CD14-positive monocyte (primary cell): ENCODE measurements around the gene DUSP1. TPM values are rescaled to one million over a fixed set of nuclear protein-coding genes. Genes with fewer than 3 reads are reported as not detected.

Experiments
- DNase-seq, 3 donors: peaks; one replicate each; pipeline ENCODE4 v3.0.0-alpha.2; 2011 to 2022
- H2AFZ ChIP-seq: 2 replicates; pipeline ENCODE4 v1.6.0; 2012; ENCODE audit warnings: mild to moderate bottlenecking, low read depth, low read length, inconsistent platforms; ENCODE audit not compliant: insufficient read depth, poor library complexity, severe bottlenecking
- H3K27ac ChIP-seq, 2 donors: 1 replicate in 1 of 2; 2 replicates in 1 of 2; pipeline ENCODE4 v1.5.1; 2012 to 2013; ENCODE audit warnings: low read length in 2 of 2, control low read depth in 1 of 2, inconsistent platforms in 1 of 2, low read depth in 1 of 2, mild to moderate bottlenecking in 1 of 2
- H3K27me3 ChIP-seq, 2 donors: one replicate each; pipeline versions ENCODE4 v1.6.0 to v1.6.1; 2011 to 2013; ENCODE audit warnings: low read length in 2 of 2; ENCODE audit not compliant: control insufficient read depth in 2 of 2, insufficient read depth in 2 of 2
- H3K36me3 ChIP-seq, 2 donors: replicated peaks in 1 of 2; 1 replicate in 1 of 2; 2 replicates in 1 of 2; pipeline versions ENCODE4 v1.5.1 to v1.6.1; 2012 to 2013; ENCODE audit warnings: low read length in 2 of 2, control low read depth in 1 of 2, inconsistent platforms in 1 of 2, mild to moderate bottlenecking in 1 of 2; ENCODE audit not compliant: insufficient read depth in 2 of 2, control insufficient read depth in 1 of 2
- H3K4me1 ChIP-seq, 2 donors: 1 replicate in 1 of 2; 2 replicates in 1 of 2; pipeline versions ENCODE4 v1.5.1 to v1.6.1; 2012 to 2013; ENCODE audit warnings: low read length in 2 of 2, control low read depth in 1 of 2, inconsistent platforms in 1 of 2, mild to moderate bottlenecking in 1 of 2, moderate library complexity in 1 of 2; ENCODE audit not compliant: insufficient read depth in 2 of 2, control insufficient read depth in 1 of 2
- H3K4me2 ChIP-seq: replicated peaks from 2 replicates; pipeline ENCODE3; 2012; ENCODE audit warnings: low read length, moderate library complexity, mild to moderate bottlenecking; ENCODE audit not compliant: poor library complexity, severe bottlenecking; ENCODE audit errors: extremely low read depth
- H3K4me3 ChIP-seq, 3 experiments: fragments of 200-600 bp in 1 of 3; sonication (generic) in 1 of 3; replicated peaks in 1 of 3; 1 replicate in 2 of 3; 2 replicates in 1 of 3; pipeline ENCODE4 v1.5.1; 2011 to 2013; ENCODE audit warnings: low read length in 3 of 3, mild to moderate bottlenecking in 3 of 3, control low read depth in 2 of 3, low read depth in 2 of 3, inconsistent platforms in 1 of 3, moderate library complexity in 1 of 3
- H3K79me2 ChIP-seq: 2 replicates; pipeline ENCODE4 v1.6.0; 2012; ENCODE audit warnings: mild to moderate bottlenecking, control low read depth, inconsistent platforms, low read length, moderate library complexity; ENCODE audit not compliant: insufficient read depth
- H3K9ac ChIP-seq: 2 replicates; pipeline ENCODE4 v1.6.0; 2017; ENCODE audit warnings: low read length, mild to moderate bottlenecking; ENCODE audit not compliant: insufficient read depth, poor library complexity, severe bottlenecking
- H3K9me3 ChIP-seq, 2 donors: replicated peaks in 1 of 2; 1 replicate in 1 of 2; 2 replicates in 1 of 2; pipeline versions ENCODE4 v1.5.1 to v1.6.1; 2012 to 2013; ENCODE audit warnings: low read length in 2 of 2, control low read depth in 1 of 2; ENCODE audit not compliant: control insufficient read depth in 1 of 2, insufficient read depth in 1 of 2
- H4K20me1 ChIP-seq: 2 replicates; pipeline ENCODE4 v1.6.0; 2012; ENCODE audit warnings: mild to moderate bottlenecking, low read length, control low read depth, moderate library complexity; ENCODE audit not compliant: insufficient read depth
- H3K27ac Mint-ChIP-seq, 7 donors: one replicate each; pipeline ENCODE4 v1.8.0; 2020; ENCODE audit warnings: mild to moderate bottlenecking in 7 of 7, mixed read lengths in 7 of 7, moderate library complexity in 6 of 7, inconsistent platforms in 2 of 7
- H3K27me3 Mint-ChIP-seq, 3 donors: one replicate each; pipeline ENCODE4 v1.8.0; 2021 to 2022; ENCODE audit warnings: low read depth in 3 of 3, mild to moderate bottlenecking in 3 of 3, mixed read lengths in 3 of 3, moderate library complexity in 3 of 3, inconsistent platforms in 1 of 3
- H3K36me3 Mint-ChIP-seq, 2 donors: one replicate each; pipeline ENCODE4 v1.8.0; 2020; ENCODE audit warnings: mixed read lengths in 2 of 2, inconsistent platforms in 1 of 2, mild to moderate bottlenecking in 1 of 2
- H3K4me1 Mint-ChIP-seq: one replicate; pipeline ENCODE4 v1.8.0; 2020; ENCODE audit warnings: mild to moderate bottlenecking, mixed read lengths
- H3K4me3 Mint-ChIP-seq, 2 donors: one replicate each; pipeline ENCODE4 v1.8.0; 2020; ENCODE audit warnings: mild to moderate bottlenecking in 2 of 2, mixed read lengths in 2 of 2, moderate library complexity in 1 of 2
- H3K9me3 Mint-ChIP-seq, 7 donors: one replicate each; pipeline ENCODE4 v1.8.0; 2020 to 2022; ENCODE audit warnings: mixed read lengths in 7 of 7, mild to moderate bottlenecking in 6 of 7, moderate library complexity in 6 of 7, inconsistent platforms in 2 of 7
- WGBS: methylation state at CpG from one replicate; pipeline ENCODE4 v1.1.5; 2013; ENCODE audit warnings: missing lambda C conversion rate; ENCODE audit not compliant: insufficient coverage; 5-methylcytosine and 5-hydroxymethylcytosine counted together
- intact Hi-C, 2 donors: fragments of 100-400 bp; cut with micrococcal nuclease; formaldehyde crosslinking; loops; one replicate each; pipeline versions ENCODE4 v1.15.0 to v1.15.1; 2023
- polyA plus RNA-seq, 3 donors: library from polyadenylated mRNA; depleted of rRNA in 1 of 3; unstranded in 2 of 3; stranded (reverse) in 1 of 3; fragments of 300-500 nt in 2 of 3; fragments of >200 nt in 1 of 3; fragmentation: Illumina TruSeq in 2 of 3; gene quantifications; 1 replicate in 2 of 3; 2 replicates in 1 of 3; pipeline ENCODE4 v1.2.3, GENCODE V29; 2012 to 2021
- TF ChIP-seq, protein P1 (sequence below): fragments of 200-600 bp; IDR thresholded peaks from one replicate; pipeline ENCODE4 v1.8.0; 2022; ENCODE audit warnings: antibody characterized with exemption, mild to moderate bottlenecking

DUSP1 gene
- polyA plus RNA-seq, 3 donors, result 1,963 to 4,884 (median 3,954) TPM

DNA sequence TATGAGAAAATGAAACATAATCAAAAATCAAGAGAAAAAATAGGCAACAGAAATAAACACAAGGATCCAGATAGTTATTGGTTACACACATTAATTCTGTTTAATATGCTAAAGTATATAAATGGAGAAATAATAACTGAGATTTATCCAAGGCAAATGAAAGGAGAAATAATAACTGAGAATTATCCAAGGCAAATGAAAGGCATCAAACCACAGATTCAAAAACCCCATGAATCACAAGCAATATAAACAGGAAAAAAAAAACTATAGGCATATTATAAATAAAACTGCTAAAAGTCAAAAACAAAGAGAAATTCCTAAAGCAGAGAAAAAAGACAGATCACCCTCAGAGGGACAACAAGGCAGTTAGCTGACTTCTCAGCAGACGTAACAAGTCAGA lies 10.9 kb downstream of the DUSP1 start:
- no peaks in the 10 kb centered on the region for H3K9me3 ChIP-seq
- H4K20me1 ChIP-seq, result no peaks in the 10 kb centered on the region
- intact Hi-C loops, result no loop called here
- DNase-seq, result no peak
- no CpG with 5 or more reads among the region's 1 CpG for WGBS
- H3K4me3 ChIP-seq, result no peak overlapping the region
- Mint-ChIP-seq H3K27me3 (peaks cover 3 to 5% (median 4%) of the 10 kb centered on the region in 3 donors), H3K27ac (no peak overlapping the region), H3K36me3 (no peaks in the 10 kb centered on the region), H3K4me3 (no peak overlapping the region), H3K9me3 (peaks cover 0 to 23% (median 7%) of the 10 kb centered on the region in 7 donors), H3K4me1 (peaks cover 28% of the 10 kb centered on the region)
- H3K79me2 ChIP-seq, result no peaks in the 10 kb centered on the region
- H3K4me1 ChIP-seq, result peaks cover 12 to 17% of the 10 kb centered on the region in 2 donors
- no peak overlapping the region for H3K9ac ChIP-seq
- H3K36me3 ChIP-seq, result no peaks in the 10 kb centered on the region
- no peak overlapping the region for H3K4me2 ChIP-seq
- TF ChIP-seq, protein P1, sequence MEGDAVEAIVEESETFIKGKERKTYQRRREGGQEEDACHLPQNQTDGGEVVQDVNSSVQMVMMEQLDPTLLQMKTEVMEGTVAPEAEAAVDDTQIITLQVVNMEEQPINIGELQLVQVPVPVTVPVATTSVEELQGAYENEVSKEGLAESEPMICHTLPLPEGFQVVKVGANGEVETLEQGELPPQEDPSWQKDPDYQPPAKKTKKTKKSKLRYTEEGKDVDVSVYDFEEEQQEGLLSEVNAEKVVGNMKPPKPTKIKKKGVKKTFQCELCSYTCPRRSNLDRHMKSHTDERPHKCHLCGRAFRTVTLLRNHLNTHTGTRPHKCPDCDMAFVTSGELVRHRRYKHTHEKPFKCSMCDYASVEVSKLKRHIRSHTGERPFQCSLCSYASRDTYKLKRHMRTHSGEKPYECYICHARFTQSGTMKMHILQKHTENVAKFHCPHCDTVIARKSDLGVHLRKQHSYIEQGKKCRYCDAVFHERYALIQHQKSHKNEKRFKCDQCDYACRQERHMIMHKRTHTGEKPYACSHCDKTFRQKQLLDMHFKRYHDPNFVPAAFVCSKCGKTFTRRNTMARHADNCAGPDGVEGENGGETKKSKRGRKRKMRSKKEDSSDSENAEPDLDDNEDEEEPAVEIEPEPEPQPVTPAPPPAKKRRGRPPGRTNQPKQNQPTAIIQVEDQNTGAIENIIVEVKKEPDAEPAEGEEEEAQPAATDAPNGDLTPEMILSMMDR, result no peak
- H3K27ac ChIP-seq, result no peak overlapping the region
- H2AFZ ChIP-seq, result no peak overlapping the region
- H3K27me3 ChIP-seq, result no peaks in the 10 kb centered on the region

DNA sequence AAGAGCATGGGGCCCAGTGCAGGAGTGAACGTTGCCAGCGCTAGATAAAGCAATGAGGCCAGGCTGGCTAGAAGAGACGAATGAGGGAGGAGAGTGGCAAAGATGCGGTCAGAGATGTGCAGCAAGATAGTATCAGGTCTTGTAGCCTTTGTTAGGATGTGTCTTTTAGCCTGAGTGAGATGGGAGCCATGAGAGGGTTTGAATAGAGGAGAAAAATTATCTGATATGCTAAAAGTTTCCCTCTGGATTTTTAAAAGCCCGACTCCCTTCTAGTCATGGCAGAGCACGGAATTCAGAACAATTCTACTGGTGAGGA lies 12.2 kb downstream of the DUSP1 start:
- H3K9ac ChIP-seq, result no peak overlapping the region
- Mint-ChIP-seq H3K36me3 (no peaks in the 10 kb centered on the region), H3K27me3 (peaks cover 2 to 4% (median 3%) of the 10 kb centered on the region in 3 donors), H3K4me1 (peaks cover 15% of the 10 kb centered on the region), H3K27ac (peak overlapping the region in 1 of 7 donors; percentile 43), H3K9me3 (peaks cover 0 to 25% (median 7%) of the 10 kb centered on the region in 7 donors), H3K4me3 (no peak overlapping the region)
- no peak overlapping the region for H3K27ac ChIP-seq
- no peaks in the 10 kb centered on the region for H4K20me1 ChIP-seq
- H3K4me2 ChIP-seq, result no peak overlapping the region
- intact Hi-C loops, result loop anchor here in 1 of 2 donors (5.0 kb wide), 1 partner anchor 36 kb away; no protein-coding TSS in a partner anchor
- no peak overlapping the region for H3K4me3 ChIP-seq
- H3K36me3 ChIP-seq, result no peaks in the 10 kb centered on the region
- no peak overlapping the region for H2AFZ ChIP-seq
- peaks cover 0 to 4% of the 10 kb centered on the region in 2 donors for H3K4me1 ChIP-seq
- H3K27me3 ChIP-seq, result no peaks in the 10 kb centered on the region
- no peaks in the 10 kb centered on the region for H3K79me2 ChIP-seq
- no peaks in the 10 kb centered on the region for H3K9me3 ChIP-seq
- DNase-seq, result no peak
- TF ChIP-seq, protein P1, result no peak
- WGBS, result 96% methylated on average over 4 of the region's 6 CpGs
